Left colon (tissue), 2 donors: ENCODE measurements around the gene NAGK. TPM values are rescaled to one million over a fixed set of nuclear protein-coding genes. Genes with fewer than 3 reads are reported as not detected.
"Not testable (repeated sequence)": the region's sequence is repeated elsewhere in the genome, so short reads cannot be mapped to it uniquely, and the experiment has no call there.

Experiments
- ATAC-seq: fragments of 200-7000 bp; cut with Tn5 transposase; one replicate; pipeline ENCODE4 v1.9.1; 2020; ENCODE audit warnings: mild to moderate bottlenecking, moderate library complexity
- DNase-seq, 2 donors: peaks; one replicate each; pipeline ENCODE4 v3.0.0-alpha.2; 2020
- intact Hi-C, 2 donors: fragments of 100-400 bp; cut with DNase I in 1 of 2; cut with micrococcal nuclease in 1 of 2; formaldehyde crosslinking; loops; one replicate each; pipeline versions ENCODE4 v1.11.2 to v1.14.0; 2022; cut with DNase I, micrococcal nuclease
- total RNA-seq, 2 donors: library from RNA; stranded (reverse); fragmentation: NEBNext Ultra II Directional; extraction: Animal tissue kit (Norgen Biotek cat#: 25700); gene quantifications; one replicate each; pipeline ENCODE4 v1.2.1, GENCODE V29; 2021
- donor health status: DM: no; HTN: no; CAD: no.
- donor health status: DM: yes; HTN: yes; CAD: no.

The NAGK gene
- total RNA-seq, 2 donors from 2014 or later: 58.0 to 71.3 TPM

GRCh38 chr2:71064754-71065621 is 3.5 kb upstream of the NAGK start:
- DNase-seq (no peak), ATAC-seq (no peak)
- intact Hi-C loops: no loop called here

- no peak for DNase-seq
- intact Hi-C loops: no loop called here
- ATAC-seq: no peak
Observed at GRCh38 chr2:71066856-71067255, 1.6 kb upstream of the NAGK start.

- intact Hi-C loops: no loop called here
- ATAC-seq: peak; percentile 25
- no peak for DNase-seq
Observed at GRCh38 chr2:71067567-71068217, 756 bp upstream of the NAGK start.

DNA sequence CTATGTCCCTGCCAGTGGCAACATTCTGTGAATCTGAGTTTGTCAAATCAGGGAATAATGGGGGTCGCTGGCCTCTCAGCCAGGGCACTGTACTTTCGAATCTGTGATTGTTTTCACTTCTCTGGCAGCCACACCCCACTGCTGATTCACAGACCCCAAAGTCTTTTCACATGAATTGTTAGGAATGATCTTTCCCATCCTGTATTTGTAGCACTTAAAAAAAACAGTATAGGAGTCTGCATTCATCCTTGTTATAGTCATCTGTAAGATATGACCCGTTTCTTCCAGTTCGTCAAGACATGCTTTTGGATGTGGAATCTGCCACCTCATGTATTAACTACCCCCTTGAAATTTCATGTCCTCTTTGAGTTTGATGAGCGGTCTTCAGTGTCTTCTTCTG is 928 bp downstream of the NAGK start:
- intact Hi-C loops: no loop called here
- no peak for DNase-seq

GRCh38 chr2:71070294-71071093 is 2.0 kb downstream of the NAGK start:
- peak in 1 of 2 donors; percentile 12 for DNase-seq

More for the DNA sequence above, 928 bp downstream of the NAGK start:
- no peak for ATAC-seq

DNA sequence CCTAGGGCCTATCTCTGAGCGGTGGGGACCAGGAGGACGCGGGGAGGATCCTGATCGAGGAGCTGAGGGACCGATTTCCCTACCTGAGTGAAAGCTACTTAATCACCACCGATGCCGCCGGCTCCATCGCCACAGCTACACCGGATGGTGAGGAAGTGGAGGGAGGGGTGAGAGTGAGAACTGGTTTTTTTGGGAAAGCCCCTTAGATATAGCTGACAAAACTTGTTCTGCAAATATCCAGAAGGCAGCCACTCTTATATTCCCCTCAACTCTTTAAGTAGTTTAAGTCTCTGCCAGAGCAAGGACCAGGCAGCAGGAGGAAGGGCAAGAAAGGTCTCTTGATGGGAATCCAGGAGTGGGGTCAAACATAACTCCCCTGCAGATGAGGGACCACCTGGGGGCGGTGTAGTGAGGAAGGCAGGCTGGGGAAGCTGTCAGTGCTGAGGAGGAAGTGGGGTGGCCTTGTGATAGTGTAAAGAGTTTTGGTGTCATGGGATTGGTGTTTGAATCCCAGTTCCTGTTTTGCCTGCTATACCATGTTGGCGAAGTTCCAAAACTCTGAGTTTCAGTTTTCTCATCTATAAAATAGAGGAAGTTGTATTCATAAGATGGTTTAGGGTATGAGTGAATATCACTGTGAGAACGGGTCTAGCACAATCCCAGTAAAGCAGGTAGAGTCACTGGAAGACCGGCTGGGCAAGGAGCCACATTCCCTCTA is 3.4 kb downstream of the NAGK start:
- no peak for ATAC-seq
- peak in 1 of 2 donors; percentile 41 for DNase-seq
- intact Hi-C loops: no loop called here

More at GRCh38 chr2:71070294-71071093, 2.0 kb downstream of the NAGK start:
- intact Hi-C loops: no loop called here
- ATAC-seq: no peak

DNA sequence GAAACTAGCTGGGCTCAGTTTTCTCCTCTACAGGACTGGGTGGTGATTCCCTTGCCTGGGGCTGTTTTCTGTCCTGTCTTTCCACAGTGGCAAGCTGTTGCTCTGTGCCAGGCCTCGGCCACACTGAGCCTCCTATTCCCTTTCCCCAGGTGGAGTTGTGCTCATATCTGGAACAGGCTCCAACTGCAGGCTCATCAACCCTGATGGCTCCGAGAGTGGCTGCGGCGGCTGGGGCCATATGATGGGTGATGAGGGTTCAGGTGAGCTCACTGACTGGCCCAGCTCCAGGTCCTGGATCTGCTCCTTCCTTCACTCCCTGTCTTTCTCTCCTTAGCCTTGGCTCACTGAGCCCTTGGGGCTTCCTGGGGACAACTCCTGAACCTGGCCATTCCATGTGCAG is 4.0 kb downstream of the NAGK start:
- DNase-seq (no peak), ATAC-seq (no peak)
- intact Hi-C loops: no loop called here

- intact Hi-C loops: no loop called here
- ATAC-seq (no peak), DNase-seq (no peak)
Observed at GRCh38 chr2:71073475-71073874, 5.0 kb downstream of the NAGK start.

- DNase-seq (no peak), ATAC-seq (no peak)
- intact Hi-C loops: no loop called here
Observed at GRCh38 chr2:71074893-71075395, 6.5 kb downstream of the NAGK start.

- intact Hi-C loops: no loop called here
- DNase-seq (no peak), ATAC-seq (no peak)
Observed at GRCh38 chr2:71078624-71079023, 10.2 kb downstream of the NAGK start.

GRCh38 chr2:71082402-71083252 is 14.2 kb downstream of the NAGK start:
- DNase-seq: no peak
- intact Hi-C loops: no loop called here
- ATAC-seq: no peak

DNA sequence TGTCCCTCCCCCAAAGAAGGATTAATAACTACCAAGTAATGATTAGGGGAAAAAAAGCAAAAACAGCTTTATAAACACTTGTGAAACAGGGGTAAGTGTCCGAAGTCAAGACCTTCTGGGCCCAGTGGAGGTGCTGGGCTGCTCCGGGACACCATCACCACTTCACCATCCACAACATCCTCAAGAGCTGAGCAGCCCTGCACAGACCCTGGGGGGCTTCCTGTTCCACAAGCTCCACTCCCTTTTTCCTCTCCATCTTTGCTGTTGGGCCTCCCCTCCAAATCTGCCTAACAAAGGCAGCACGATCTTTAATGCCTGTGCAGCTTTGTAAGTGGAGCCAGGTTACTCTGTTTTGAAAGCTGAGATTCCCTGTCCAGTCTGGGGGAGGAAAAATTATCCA is 14.8 kb downstream of the NAGK start:
- ATAC-seq, intact Hi-C loops, DNase-seq: not testable (repeated sequence)

DNA sequence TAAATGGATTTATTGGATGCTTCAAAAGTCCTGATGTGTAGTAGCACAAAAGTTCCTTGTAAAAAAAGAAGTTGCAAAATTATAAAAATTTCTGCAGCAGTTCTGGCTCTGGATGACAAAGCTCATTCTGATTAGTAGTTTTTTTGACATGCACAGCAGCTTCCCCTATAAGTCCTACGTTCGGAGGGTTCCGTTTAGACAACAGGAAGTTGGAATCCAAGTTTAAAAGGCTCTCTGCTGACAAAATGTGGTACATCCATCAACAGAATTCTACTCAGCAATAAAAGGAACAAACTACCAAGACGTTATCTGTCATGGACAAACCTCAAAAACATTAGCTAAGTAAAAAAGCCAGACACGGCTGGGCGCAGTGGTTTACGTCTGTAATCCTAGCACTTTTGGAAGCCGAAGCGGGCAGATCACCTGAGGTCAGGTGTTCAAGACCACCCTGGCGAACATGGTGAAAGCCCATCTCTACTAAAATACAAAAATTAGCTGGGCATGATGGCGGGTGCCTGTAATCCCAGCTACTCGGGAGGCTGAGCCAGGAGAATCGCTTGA is 15.4 kb downstream of the NAGK start:
- intact Hi-C loops, ATAC-seq, DNase-seq: not testable (repeated sequence)

DNA sequence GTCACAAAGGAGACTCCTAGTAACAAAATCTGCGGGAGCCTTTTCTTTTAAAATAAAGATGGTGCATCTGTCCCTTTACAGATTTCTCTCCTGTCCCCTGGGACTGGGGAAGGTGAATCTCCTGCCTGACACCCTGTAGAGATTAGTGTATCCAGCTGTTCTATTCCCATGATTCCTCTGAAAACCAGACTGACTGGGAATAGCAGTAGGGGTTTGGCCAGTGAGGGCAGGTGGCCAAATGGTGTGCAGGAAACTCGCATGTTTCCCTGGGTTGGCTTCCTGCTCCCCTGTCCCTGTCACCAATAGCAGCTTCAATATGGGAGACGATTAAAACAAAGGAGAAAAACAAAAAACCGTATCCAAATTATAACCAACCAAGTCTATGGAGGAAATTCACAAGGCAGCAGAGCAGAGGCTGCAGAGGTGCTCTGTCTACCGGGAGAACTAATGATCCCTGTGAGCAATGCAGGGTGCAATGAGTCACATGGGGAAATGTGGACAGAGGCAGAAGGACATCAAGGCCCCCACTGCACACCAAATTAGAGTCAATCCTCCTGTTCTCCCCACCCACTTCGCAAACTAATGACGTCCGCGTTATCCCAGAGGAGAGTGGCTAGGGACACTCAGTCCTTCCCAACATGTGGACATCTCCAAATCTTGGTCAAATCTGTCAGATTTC is 17.0 kb downstream of the NAGK start:
- peak; percentile 61 for ATAC-seq
- DNase-seq, intact Hi-C loops: not testable (repeated sequence)

GRCh38 chr2:71089475-71089874 is 21.0 kb downstream of the NAGK start:
- DNase-seq, intact Hi-C loops, ATAC-seq: not testable (repeated sequence)

GRCh38 chr2:71091808-71092207 is 23.4 kb downstream of the NAGK start:
- DNase-seq, intact Hi-C loops, ATAC-seq: not testable (repeated sequence)
